ENCODE data around the gene RYR3.

RYR3 gene

GRCh38 chr15:33442449-33442848 is 131.7 kb downstream of the RYR3 start:
- TF ChIP-seq, protein P1, sequence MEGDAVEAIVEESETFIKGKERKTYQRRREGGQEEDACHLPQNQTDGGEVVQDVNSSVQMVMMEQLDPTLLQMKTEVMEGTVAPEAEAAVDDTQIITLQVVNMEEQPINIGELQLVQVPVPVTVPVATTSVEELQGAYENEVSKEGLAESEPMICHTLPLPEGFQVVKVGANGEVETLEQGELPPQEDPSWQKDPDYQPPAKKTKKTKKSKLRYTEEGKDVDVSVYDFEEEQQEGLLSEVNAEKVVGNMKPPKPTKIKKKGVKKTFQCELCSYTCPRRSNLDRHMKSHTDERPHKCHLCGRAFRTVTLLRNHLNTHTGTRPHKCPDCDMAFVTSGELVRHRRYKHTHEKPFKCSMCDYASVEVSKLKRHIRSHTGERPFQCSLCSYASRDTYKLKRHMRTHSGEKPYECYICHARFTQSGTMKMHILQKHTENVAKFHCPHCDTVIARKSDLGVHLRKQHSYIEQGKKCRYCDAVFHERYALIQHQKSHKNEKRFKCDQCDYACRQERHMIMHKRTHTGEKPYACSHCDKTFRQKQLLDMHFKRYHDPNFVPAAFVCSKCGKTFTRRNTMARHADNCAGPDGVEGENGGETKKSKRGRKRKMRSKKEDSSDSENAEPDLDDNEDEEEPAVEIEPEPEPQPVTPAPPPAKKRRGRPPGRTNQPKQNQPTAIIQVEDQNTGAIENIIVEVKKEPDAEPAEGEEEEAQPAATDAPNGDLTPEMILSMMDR (conservative IDR thresholded peaks at IDR 0.05; ENCODE audit: low read depth, low read length), result no peak
- DNase-seq (ENCODE audit: low read depth), result no peak
- H3K4me3 ChIP-seq (ENCODE audit: low read length), result no peak overlapping the region

DNA sequence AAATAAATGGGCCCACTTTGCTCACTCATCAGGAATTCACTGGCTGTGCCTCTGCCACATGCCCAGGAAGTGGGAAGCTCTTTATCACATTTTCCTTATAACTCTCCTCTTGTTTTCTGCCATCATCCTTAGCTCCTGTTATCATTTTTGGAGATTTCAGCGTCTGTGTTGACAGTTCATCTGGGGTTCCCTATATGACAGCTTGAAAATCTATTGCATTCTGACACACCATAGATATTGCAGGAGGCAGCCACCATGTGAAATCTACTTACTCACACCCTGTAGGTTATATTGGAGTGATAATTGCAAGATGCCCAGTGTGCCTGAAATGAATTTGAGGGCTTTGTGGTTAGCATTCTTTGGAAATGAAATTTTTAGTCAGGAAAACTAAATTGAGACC is 132.9 kb downstream of the RYR3 start:
- no peak overlapping the region for H3K4me3 ChIP-seq (ENCODE audit: low read length)
- no peak for DNase-seq (ENCODE audit: low read depth)

DNA sequence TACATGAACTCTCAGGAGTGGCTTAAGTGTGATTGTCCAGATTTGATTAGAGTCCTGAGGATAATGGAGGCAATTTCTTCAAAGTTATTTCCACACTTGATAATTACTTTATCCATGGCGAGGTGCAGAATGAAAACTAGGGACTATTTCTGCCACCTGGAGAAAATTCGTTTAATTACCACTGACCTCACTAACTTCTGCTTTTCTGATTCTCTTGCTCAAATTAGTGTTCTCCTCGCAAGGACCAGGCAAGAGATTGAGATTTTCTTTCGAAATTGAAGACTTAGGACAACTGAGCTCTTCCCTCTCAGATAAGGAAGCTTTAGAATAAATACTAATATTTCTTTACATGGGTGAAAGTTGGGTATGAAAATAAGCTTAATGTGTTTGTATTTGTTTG is 135.2 kb downstream of the RYR3 start:
- no peak overlapping the region for H3K4me3 ChIP-seq (ENCODE audit: low read length)
- TF ChIP-seq, protein P1 (conservative IDR thresholded peaks at IDR 0.05; ENCODE audit: low read depth, low read length), result no peak
- DNase-seq (ENCODE audit: low read depth), result no peak

More for the DNA sequence above, 132.9 kb downstream of the RYR3 start:
- TF ChIP-seq, protein P1 (conservative IDR thresholded peaks at IDR 0.05; ENCODE audit: low read depth, low read length), result no peak

DNA sequence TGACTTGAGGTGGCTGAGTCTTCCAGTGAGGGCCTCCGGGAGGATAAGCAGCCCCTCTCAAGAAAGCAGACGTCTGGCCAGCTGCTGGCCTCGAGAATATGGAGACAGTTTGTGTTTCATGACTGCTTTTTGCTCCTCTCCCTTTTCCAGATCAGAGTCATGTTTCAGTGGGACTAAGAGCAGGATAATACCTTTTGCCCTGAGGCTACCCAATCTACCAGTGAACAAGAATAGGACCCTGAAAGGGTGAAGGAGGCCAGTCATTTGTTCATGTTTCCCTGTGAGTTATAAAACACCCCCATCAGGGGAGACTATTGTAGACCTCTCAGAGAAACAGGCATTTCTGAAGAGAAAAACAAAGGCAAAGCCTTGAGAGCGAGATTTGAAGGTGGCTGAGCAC is 137.4 kb downstream of the RYR3 start:
- H3K4me3 ChIP-seq (ENCODE audit: low read length), result no peak overlapping the region
- no peak for DNase-seq (ENCODE audit: low read depth)
- TF ChIP-seq, protein P1 (conservative IDR thresholded peaks at IDR 0.05; ENCODE audit: low read depth, low read length), result no peak

DNA sequence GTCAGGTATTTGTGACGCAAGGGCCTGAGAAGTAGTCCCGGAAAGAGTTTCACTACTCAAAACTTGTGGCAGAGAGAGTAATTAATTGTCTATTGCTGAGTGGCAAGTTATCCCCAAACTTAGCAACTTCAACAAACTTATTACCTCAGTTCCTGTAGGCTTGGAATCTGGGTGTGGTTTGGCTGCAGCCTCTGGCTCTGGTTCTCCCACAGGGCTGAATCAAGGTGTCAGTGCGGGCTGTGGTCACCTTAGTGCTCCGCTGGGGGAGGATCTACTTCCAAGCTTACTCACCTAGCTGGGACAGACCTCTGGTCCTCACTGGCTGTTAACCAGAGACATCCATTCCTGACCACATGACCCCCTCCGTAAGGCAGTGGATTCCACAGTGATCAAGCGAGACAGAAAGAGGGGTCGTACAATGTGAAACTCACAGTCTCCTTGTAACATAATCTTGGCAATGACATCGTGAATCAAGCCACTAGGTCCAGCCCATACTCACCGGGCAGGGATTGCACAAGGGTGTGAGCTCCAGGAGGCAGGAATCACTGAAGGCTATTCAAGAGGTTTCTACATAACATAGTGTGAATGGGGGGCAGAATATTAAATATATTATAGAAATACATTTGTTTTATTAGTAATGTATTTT is 138.3 kb downstream of the RYR3 start:
- DNase-seq (ENCODE audit: low read depth), result no peak
- no peak overlapping the region for H3K4me3 ChIP-seq (ENCODE audit: low read length)
- TF ChIP-seq, protein P1 (conservative IDR thresholded peaks at IDR 0.05; ENCODE audit: low read depth, low read length), result no peak

DNA sequence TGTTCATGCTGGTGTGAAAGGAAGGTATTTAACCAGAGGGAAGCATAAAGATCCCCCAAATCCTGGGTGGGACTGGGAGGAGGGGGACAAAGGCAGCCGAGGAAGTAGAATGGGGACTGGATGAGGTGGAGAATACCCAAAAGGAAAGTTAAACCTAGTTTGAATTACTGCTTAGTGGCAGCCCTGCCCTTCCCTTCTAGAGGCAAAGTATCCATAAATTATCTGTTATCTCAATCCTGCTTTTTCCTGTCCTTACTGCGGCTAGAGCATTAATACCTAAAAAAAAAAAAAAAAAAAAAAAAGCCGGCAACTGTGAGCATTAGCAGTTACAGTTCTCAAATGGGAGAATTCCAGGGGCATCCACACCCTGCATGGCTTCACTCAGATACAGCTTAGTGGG is 139.0 kb downstream of the RYR3 start:
- H3K4me3 ChIP-seq (ENCODE audit: low read length), result no peak overlapping the region
- TF ChIP-seq, protein P1 (conservative IDR thresholded peaks at IDR 0.05; ENCODE audit: low read depth, low read length), result no peak
- DNase-seq (ENCODE audit: low read depth), result no peak

DNA sequence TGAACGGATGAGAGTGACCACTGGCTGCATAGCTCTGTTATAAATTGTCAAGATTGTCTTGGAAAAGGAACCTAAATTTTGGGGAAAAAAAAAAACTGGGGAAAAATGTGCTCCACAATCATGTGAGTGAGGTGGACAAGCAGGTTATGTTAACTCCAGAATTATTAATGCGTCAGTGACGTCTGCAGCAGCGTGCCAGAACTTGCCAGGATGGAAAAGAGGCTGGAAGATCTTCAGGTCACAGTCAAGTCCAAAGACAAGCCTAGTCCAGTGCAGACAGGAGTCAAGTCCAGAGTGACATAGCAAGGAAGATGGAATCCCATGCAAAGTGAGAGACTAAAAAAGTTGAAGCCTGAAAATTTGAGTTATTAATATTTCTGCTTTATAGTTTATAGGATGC is 140.6 kb downstream of the RYR3 start:
- H3K4me3 ChIP-seq (ENCODE audit: low read length), result no peak overlapping the region
- DNase-seq (ENCODE audit: low read depth), result no peak
- TF ChIP-seq, protein P1 (conservative IDR thresholded peaks at IDR 0.05; ENCODE audit: low read depth, low read length), result no peak
